Stimulated activated CD4-positive, alpha-beta T cell treated with anti-CD3 and anti-CD28 coated beads, Interleukin-15, amount 100 ng/mL, for 24 hours (primary cell): ENCODE data around the gene P2RX4.
"Not testable (repeated sequence)": the region's sequence is repeated elsewhere in the genome, so short reads cannot be mapped to it uniquely, and the experiment has no call there.

Experiments
- DNase-seq: peaks from one replicate; pipeline ENCODE4 v3.0.0-alpha.2; 2020

P2RX4 gene

GRCh38 chr12:121245951-121246350 lies 36.0 kb downstream of the P2RX4 start:
- no peak for DNase-seq

- no peak for DNase-seq
Measured at GRCh38 chr12:121246893-121247557, 37.1 kb downstream of the P2RX4 start.

GRCh38 chr12:121248622-121249021 lies 38.7 kb downstream of the P2RX4 start:
- DNase-seq: no peak

- DNase-seq: no peak
Measured at GRCh38 chr12:121250359-121250758, 40.4 kb downstream of the P2RX4 start.

- DNase-seq: no peak
Measured at GRCh38 chr12:121251838-121252237, 41.9 kb downstream of the P2RX4 start.

GRCh38 chr12:121252712-121253345 lies 42.9 kb downstream of the P2RX4 start:
- DNase-seq: no peak

GRCh38 chr12:121253638-121254335 lies 43.9 kb downstream of the P2RX4 start:
- no peak for DNase-seq

GRCh38 chr12:121255433-121255832 lies 45.5 kb downstream of the P2RX4 start:
- peak; percentile 27 for DNase-seq

- not testable (repeated sequence) for DNase-seq
Measured at GRCh38 chr12:121257704-121258449, 47.9 kb downstream of the P2RX4 start.

GRCh38 chr12:121259074-121259473 lies 49.1 kb downstream of the P2RX4 start:
- DNase-seq: no peak

- no peak for DNase-seq
Measured at GRCh38 chr12:121260091-121260490, 50.2 kb downstream of the P2RX4 start.

GRCh38 chr12:121261398-121261797 lies 51.5 kb downstream of the P2RX4 start:
- no peak for DNase-seq

GRCh38 chr12:121263206-121263935 lies 53.4 kb downstream of the P2RX4 start:
- DNase-seq: no peak

GRCh38 chr12:121264135-121264534 lies 54.2 kb downstream of the P2RX4 start:
- DNase-seq: no peak

GRCh38 chr12:121264951-121265515 lies 55.1 kb downstream of the P2RX4 start:
- no peak for DNase-seq

- no peak for DNase-seq
Measured at GRCh38 chr12:121267822-121268221, 57.9 kb downstream of the P2RX4 start.

- DNase-seq: no peak
Measured at GRCh38 chr12:121273364-121273896, 63.5 kb downstream of the P2RX4 start.

- no peak for DNase-seq
Measured at GRCh38 chr12:121274036-121274763, 64.3 kb downstream of the P2RX4 start.

GRCh38 chr12:121277374-121277759 lies 67.4 kb downstream of the P2RX4 start:
- no peak for DNase-seq

GRCh38 chr12:121278169-121279070 lies 68.5 kb downstream of the P2RX4 start:
- no peak for DNase-seq
